Measurements from ENCODE around the gene STK24.

Gene STK24

DNA sequence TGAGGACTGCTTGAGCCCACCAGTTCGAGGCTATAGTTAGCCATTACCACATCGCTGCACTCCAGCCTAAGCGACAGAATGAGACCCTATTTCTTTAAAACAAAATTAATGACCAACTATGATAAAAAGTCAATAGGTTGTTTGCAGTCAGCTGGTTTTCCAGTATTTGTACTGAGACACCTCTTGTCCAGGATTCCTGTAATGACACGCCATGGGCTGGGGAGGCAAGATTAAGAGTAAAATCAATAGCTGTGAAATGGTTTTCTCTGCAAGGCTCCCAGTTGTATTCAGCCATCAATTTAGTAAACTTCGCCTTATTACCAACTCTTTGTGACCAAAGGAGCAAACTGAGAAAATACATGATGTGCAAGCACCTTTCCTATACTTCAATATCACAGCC, 29.5 kb downstream of the STK24 start:
- TF ChIP-seq, protein P1, sequence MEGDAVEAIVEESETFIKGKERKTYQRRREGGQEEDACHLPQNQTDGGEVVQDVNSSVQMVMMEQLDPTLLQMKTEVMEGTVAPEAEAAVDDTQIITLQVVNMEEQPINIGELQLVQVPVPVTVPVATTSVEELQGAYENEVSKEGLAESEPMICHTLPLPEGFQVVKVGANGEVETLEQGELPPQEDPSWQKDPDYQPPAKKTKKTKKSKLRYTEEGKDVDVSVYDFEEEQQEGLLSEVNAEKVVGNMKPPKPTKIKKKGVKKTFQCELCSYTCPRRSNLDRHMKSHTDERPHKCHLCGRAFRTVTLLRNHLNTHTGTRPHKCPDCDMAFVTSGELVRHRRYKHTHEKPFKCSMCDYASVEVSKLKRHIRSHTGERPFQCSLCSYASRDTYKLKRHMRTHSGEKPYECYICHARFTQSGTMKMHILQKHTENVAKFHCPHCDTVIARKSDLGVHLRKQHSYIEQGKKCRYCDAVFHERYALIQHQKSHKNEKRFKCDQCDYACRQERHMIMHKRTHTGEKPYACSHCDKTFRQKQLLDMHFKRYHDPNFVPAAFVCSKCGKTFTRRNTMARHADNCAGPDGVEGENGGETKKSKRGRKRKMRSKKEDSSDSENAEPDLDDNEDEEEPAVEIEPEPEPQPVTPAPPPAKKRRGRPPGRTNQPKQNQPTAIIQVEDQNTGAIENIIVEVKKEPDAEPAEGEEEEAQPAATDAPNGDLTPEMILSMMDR (IDR thresholded peaks at IDR 0.05; ENCODE audit: low read depth, low read length, missing control alignments): no peak
- no peak for DNase-seq
- Histone ChIP-seq H3K27me3 (replicated peaks) (no peaks in the 10 kb centered on the region), H3K36me3 (replicated peaks) (peaks cover 2% of the 10 kb centered on the region), H3K27ac (no peak overlapping the region), H3K4me3 (ENCODE audit: low read depth, low read length) (no peak overlapping the region)
- in situ Hi-C loops (cut with HindIII; ENCODE audit: low pct_ligation_motif_present, low sequenced_read_pairs): no loop called here

- TF ChIP-seq, protein P1 (IDR thresholded peaks at IDR 0.05; ENCODE audit: low read depth, low read length, missing control alignments): no peak
- DNase-seq: no peak
- in situ Hi-C loops (cut with HindIII; ENCODE audit: low pct_ligation_motif_present, low sequenced_read_pairs): no loop called here
- Histone ChIP-seq H3K27ac (no peak overlapping the region), H3K4me3 (ENCODE audit: low read depth, low read length) (no peak overlapping the region), H3K36me3 (replicated peaks) (peaks cover under 1% of the 10 kb centered on the region), H3K27me3 (replicated peaks) (no peaks in the 10 kb centered on the region)
Observed at GRCh38 chr13:98546402-98546801, 30.5 kb downstream of the STK24 start.

DNA sequence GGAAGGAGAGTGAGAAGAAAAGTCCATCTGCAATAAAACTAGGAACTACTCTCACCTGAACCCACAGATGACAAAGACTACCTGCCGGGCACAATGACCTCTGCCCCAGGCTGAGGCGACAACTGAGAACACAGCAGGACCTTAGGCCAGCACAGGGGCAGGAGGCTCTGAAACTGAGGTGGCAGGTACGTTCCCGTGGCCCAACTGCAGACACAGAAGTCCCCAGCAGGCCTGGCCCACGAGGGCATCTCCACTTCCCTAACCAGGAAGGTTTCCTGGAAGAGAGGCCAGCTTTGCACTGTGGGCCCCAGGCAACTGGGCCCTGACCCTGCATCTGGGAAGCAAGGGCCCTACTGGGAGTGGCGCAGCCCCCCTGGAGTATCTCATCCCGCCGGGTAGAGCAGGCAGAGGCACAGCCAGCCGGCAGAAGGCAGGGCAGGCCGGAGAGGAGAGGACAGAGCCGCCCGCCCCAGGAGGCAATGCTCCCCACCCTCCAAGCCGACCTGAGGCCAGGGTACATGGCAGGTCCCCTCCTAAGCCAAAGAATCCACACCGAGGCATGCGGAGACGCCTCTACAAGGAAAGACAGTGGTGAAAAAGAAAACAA, 32.7 kb downstream of the STK24 start:
- in situ Hi-C loops (cut with HindIII; ENCODE audit: low pct_ligation_motif_present, low sequenced_read_pairs): no loop called here
- no peaks in the 10 kb centered on the region for H3K36me3 ChIP-seq (replicated peaks)
- no peaks in the 10 kb centered on the region for H3K27me3 ChIP-seq (replicated peaks)
- no peak for DNase-seq
- TF ChIP-seq, protein P1 (IDR thresholded peaks at IDR 0.05; ENCODE audit: low read depth, low read length, missing control alignments): no peak
- H3K4me3 ChIP-seq (ENCODE audit: low read depth, low read length): no peak overlapping the region
- no peak overlapping the region for H3K27ac ChIP-seq

DNA sequence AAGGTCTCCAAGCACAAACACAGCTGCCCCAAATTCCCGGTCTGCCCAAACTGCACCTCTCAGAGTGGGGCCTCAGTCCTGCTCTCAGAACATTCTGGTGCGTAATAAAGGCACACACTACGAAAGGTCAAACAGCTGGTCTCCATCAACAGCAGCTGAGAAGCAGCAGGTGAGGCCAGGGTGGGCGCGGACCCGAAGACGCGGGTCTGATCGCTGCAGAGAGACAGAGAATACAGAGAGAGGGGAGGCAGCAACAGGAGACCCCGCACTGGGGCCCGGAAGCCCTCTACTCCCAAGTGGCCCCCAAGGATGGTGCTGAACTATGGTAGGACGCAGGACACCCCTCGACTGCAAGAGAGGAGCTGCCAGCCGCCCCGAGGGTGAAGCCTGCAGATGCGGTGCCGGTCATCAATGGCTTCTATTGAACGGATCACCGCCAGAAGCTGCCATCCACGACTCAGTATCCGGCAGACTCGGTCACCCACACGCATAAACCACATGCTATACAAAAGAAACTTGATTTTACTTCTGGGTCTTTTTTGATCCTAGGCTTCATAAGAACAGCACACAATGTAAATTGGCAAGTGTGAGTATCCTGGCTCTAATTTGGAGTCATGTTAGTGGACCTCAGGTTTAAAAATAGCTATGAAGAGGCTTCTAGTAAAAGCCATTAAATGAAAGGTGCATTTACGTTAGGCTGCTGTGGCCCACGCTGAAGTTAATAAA, 33.4 kb downstream of the STK24 start:
- DNase-seq: no peak
- no peak overlapping the region for H3K4me3 ChIP-seq (ENCODE audit: low read depth, low read length)
- in situ Hi-C loops (cut with HindIII; ENCODE audit: low pct_ligation_motif_present, low sequenced_read_pairs): no loop called here
- no peaks in the 10 kb centered on the region for H3K36me3 ChIP-seq (replicated peaks)
- TF ChIP-seq, protein P1 (IDR thresholded peaks at IDR 0.05; ENCODE audit: low read depth, low read length, missing control alignments): no peak
- no peak overlapping the region for H3K27ac ChIP-seq
- no peaks in the 10 kb centered on the region for H3K27me3 ChIP-seq (replicated peaks)

GRCh38 chr13:98542568-98543377, 34.1 kb downstream of the STK24 start:
- TF ChIP-seq, protein P1 (IDR thresholded peaks at IDR 0.05; ENCODE audit: low read depth, low read length, missing control alignments): no peak
- H3K27me3 ChIP-seq (replicated peaks): no peaks in the 10 kb centered on the region
- no peak for DNase-seq
- no peaks in the 10 kb centered on the region for H3K36me3 ChIP-seq (replicated peaks)
- H3K27ac ChIP-seq: no peak overlapping the region
- in situ Hi-C loops (cut with HindIII; ENCODE audit: low pct_ligation_motif_present, low sequenced_read_pairs): no loop called here
- H3K4me3 ChIP-seq (ENCODE audit: low read depth, low read length): no peak overlapping the region
